HepG2 (cell line): Measurements from ENCODE around the gene COL9A3. TPM values are rescaled to one million over a fixed set of nuclear protein-coding genes. Genes with fewer than 3 reads are reported as not detected.

Experiments used
- ATM ChIP-seq: fragments of 450-650 bp; IDR thresholded peaks from 2 replicates; pipeline ENCODE4 v1.7.1; 2017; ENCODE audit warnings: mild to moderate bottlenecking, borderline replicate concordance
- EED ChIP-seq: sonication (generic); formaldehyde crosslinking; IDR thresholded peaks from 2 replicates; pipeline ENCODE4 v1.5.0; 2020; ENCODE audit warnings: mild to moderate bottlenecking, missing genetic modification reagents
- ELF3 ChIP-seq: IDR thresholded peaks from 2 replicates; pipeline ENCODE4 v1.6.1; 2016; ENCODE audit warnings: missing genetic modification reagents, missing compliant biosample characterization
- ETV6 ChIP-seq: sonication (generic); formaldehyde crosslinking; conservative IDR thresholded peaks from 2 replicates; pipeline ENCODE4 v1.4.0; 2020; ENCODE audit warnings: missing genetic modification reagents
- FOXC1 ChIP-seq: sonication (generic); formaldehyde crosslinking; IDR thresholded peaks from 2 replicates; pipeline ENCODE4 v1.8.0; 2022; ENCODE audit warnings: mild to moderate bottlenecking, missing genetic modification reagents, borderline replicate concordance
- HMG20B ChIP-seq: conservative IDR thresholded peaks from 2 replicates; pipeline ENCODE4 v1.6.1; 2016; ENCODE audit warnings: missing genetic modification reagents, missing compliant biosample characterization
- IKZF5 ChIP-seq: IDR thresholded peaks from 2 replicates; pipeline ENCODE4 v1.6.1; 2018; ENCODE audit warnings: missing genetic modification reagents, mild to moderate bottlenecking, missing compliant biosample characterization
- RAD51 ChIP-seq: fragments of 450-650 bp; IDR thresholded peaks from 2 replicates; pipeline ENCODE4 v1.6.1; 2016; ENCODE audit warnings: borderline replicate concordance
- RARA ChIP-seq: IDR thresholded peaks from 2 replicates; pipeline ENCODE4 v1.6.1; 2016; ENCODE audit warnings: missing genetic modification reagents, missing compliant biosample characterization
- REPIN1 ChIP-seq: sonication (generic); formaldehyde crosslinking; IDR thresholded peaks from 2 replicates; pipeline ENCODE4 v1.8.0; 2022; ENCODE audit warnings: missing genetic modification reagents, low read depth, mild to moderate bottlenecking, borderline replicate concordance
- SCMH1 ChIP-seq: sonication (generic); formaldehyde crosslinking; IDR thresholded peaks from 2 replicates; pipeline ENCODE4 v1.9.0; 2021; ENCODE audit warnings: missing genetic modification reagents, mild to moderate bottlenecking, borderline replicate concordance
- SP4 ChIP-seq: sonication (generic); formaldehyde crosslinking; IDR thresholded peaks from 2 replicates; pipeline ENCODE4 v1.8.1; 2023; ENCODE audit warnings: mild to moderate bottlenecking, missing genetic modification reagents
- ZFP1 ChIP-seq: IDR thresholded peaks from 2 replicates; pipeline ENCODE4 v1.6.1; 2016
- ZFYVE20 ChIP-seq: sonication (generic); formaldehyde crosslinking; IDR thresholded peaks from 2 replicates; pipeline ENCODE4 v1.8.0; 2023; ENCODE audit warnings: low read depth, mild to moderate bottlenecking, moderate library complexity, missing genetic modification reagents, borderline replicate concordance
- ZNF251 ChIP-seq: sonication (generic); formaldehyde crosslinking; IDR thresholded peaks from 2 replicates; pipeline ENCODE4 v1.9.0; 2021; ENCODE audit warnings: mild to moderate bottlenecking, missing genetic modification reagents
- ZNF510 ChIP-seq: sonication (generic); formaldehyde crosslinking; IDR thresholded peaks from 2 replicates; pipeline ENCODE4 v1.4.0; 2020; ENCODE audit warnings: low read depth, mild to moderate bottlenecking, missing genetic modification reagents
- ZNF749 ChIP-seq: sonication (generic); formaldehyde crosslinking; IDR thresholded peaks from 2 replicates; pipeline ENCODE4 v1.8.0; 2022; ENCODE audit warnings: mild to moderate bottlenecking, missing genetic modification reagents, moderate library complexity, borderline replicate concordance
- ZNF766 ChIP-seq: sonication (generic); formaldehyde crosslinking; IDR thresholded peaks from 2 replicates; pipeline ENCODE4 v1.5.0; 2020; ENCODE audit warnings: missing genetic modification reagents, borderline replicate concordance
- ZSCAN12 ChIP-seq: sonication (generic); formaldehyde crosslinking; IDR thresholded peaks from 2 replicates; pipeline ENCODE4 v1.9.0; 2021; ENCODE audit warnings: mild to moderate bottlenecking, missing genetic modification reagents
- ZSCAN25 ChIP-seq: sonication (generic); formaldehyde crosslinking; IDR thresholded peaks from 2 replicates; pipeline ENCODE4 v1.8.0; 2022; ENCODE audit warnings: mild to moderate bottlenecking, missing genetic modification reagents
- polyA plus RNA-seq, 8 experiments: library from polyadenylated mRNA; depleted of rRNA in 3 of 8; stranded (reverse) in 7 of 8; unstranded in 1 of 8; fragments of >200 nt; fragmentation: Illumina TruSeq in 4 of 8; extraction: Trizol in 4 of 8; gene quantifications; 2 replicates each; pipeline versions ENCODE4 v1.2.1 to v1.2.3, GENCODE V29; 2011 to 2016; ENCODE audit warnings: low read depth in 4 of 8, missing spikeins in 1 of 8, mixed read lengths in 1 of 8; ENCODE audit not compliant: insufficient read depth in 1 of 8
- total RNA-seq, 5 experiments: library from RNA; depleted of rRNA; stranded (reverse); fragments of >200 nt; fragmentation: Illumina TruSeq; extraction: Trizol; gene quantifications; 2 replicates each; pipeline ENCODE4 v1.2.3, GENCODE V29; 2016; ENCODE audit warnings: low read depth in 1 of 5
- TF ChIP-seq, protein P1 (sequence below): IDR thresholded peaks from 2 replicates; pipeline ENCODE4 v1.4.0; 2020; ENCODE audit warnings: mild to moderate bottlenecking, missing genetic modification reagents
- TF ChIP-seq, protein P2 (sequence below), 2 experiments: IDR thresholded peaks; 2 replicates each; pipeline ENCODE4 v1.6.1; 2011 to 2012; ENCODE audit warnings: low read length in 2 of 2, borderline replicate concordance in 1 of 2, low read depth in 1 of 2, mild to moderate bottlenecking in 1 of 2, moderate library complexity in 1 of 2

COL9A3 gene
- total and polyA plus RNA-seq, 2 of the 13 experiments (the other 11 are each of a cell fraction or from before 2014, with no cell fraction given): 155 to 204 TPM

GRCh38 chr20:62795023-62795761 is 21.7 kb upstream of the COL9A3 start (continued):
- TF ChIP-seq ZNF749 (CRISPR knock-in tag): no peak
- no peak for TF ChIP-seq ZSCAN25 (CRISPR knock-in tag)
- TF ChIP-seq FOXC1 (CRISPR knock-in tag): no peak
- no peak for TF ChIP-seq SCMH1 (CRISPR knock-in tag)
- TF ChIP-seq, protein P1, sequence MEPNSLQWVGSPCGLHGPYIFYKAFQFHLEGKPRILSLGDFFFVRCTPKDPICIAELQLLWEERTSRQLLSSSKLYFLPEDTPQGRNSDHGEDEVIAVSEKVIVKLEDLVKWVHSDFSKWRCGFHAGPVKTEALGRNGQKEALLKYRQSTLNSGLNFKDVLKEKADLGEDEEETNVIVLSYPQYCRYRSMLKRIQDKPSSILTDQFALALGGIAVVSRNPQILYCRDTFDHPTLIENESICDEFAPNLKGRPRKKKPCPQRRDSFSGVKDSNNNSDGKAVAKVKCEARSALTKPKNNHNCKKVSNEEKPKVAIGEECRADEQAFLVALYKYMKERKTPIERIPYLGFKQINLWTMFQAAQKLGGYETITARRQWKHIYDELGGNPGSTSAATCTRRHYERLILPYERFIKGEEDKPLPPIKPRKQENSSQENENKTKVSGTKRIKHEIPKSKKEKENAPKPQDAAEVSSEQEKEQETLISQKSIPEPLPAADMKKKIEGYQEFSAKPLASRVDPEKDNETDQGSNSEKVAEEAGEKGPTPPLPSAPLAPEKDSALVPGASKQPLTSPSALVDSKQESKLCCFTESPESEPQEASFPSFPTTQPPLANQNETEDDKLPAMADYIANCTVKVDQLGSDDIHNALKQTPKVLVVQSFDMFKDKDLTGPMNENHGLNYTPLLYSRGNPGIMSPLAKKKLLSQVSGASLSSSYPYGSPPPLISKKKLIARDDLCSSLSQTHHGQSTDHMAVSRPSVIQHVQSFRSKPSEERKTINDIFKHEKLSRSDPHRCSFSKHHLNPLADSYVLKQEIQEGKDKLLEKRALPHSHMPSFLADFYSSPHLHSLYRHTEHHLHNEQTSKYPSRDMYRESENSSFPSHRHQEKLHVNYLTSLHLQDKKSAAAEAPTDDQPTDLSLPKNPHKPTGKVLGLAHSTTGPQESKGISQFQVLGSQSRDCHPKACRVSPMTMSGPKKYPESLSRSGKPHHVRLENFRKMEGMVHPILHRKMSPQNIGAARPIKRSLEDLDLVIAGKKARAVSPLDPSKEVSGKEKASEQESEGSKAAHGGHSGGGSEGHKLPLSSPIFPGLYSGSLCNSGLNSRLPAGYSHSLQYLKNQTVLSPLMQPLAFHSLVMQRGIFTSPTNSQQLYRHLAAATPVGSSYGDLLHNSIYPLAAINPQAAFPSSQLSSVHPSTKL (CRISPR knock-in tag): peak; percentile 38; the same call in 1 of the 2 replicates
- peak; percentile 4; the same call in 1 of the 2 replicates for TF ChIP-seq RARA (CRISPR knock-in tag)
- no peak for TF ChIP-seq RAD51
- peak; percentile 86 for TF ChIP-seq EED
- TF ChIP-seq HMG20B (CRISPR knock-in tag): no peak
- 0 out of 2 replicates have a peak, but pooled peaks have one; percentile 61 for TF ChIP-seq ZNF766 (CRISPR knock-in tag)
- TF ChIP-seq ZFP1 (CRISPR knock-in tag): no peak
- TF ChIP-seq ZNF251: no peak
- TF ChIP-seq, protein P2, sequence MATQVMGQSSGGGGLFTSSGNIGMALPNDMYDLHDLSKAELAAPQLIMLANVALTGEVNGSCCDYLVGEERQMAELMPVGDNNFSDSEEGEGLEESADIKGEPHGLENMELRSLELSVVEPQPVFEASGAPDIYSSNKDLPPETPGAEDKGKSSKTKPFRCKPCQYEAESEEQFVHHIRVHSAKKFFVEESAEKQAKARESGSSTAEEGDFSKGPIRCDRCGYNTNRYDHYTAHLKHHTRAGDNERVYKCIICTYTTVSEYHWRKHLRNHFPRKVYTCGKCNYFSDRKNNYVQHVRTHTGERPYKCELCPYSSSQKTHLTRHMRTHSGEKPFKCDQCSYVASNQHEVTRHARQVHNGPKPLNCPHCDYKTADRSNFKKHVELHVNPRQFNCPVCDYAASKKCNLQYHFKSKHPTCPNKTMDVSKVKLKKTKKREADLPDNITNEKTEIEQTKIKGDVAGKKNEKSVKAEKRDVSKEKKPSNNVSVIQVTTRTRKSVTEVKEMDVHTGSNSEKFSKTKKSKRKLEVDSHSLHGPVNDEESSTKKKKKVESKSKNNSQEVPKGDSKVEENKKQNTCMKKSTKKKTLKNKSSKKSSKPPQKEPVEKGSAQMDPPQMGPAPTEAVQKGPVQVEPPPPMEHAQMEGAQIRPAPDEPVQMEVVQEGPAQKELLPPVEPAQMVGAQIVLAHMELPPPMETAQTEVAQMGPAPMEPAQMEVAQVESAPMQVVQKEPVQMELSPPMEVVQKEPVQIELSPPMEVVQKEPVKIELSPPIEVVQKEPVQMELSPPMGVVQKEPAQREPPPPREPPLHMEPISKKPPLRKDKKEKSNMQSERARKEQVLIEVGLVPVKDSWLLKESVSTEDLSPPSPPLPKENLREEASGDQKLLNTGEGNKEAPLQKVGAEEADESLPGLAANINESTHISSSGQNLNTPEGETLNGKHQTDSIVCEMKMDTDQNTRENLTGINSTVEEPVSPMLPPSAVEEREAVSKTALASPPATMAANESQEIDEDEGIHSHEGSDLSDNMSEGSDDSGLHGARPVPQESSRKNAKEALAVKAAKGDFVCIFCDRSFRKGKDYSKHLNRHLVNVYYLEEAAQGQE (IDR thresholded peaks at IDR 0.05; ENCODE audit: borderline replicate concordance in 1 of 2, low read depth in 1 of 2, low read length in 2 of 2): 0 out of 4 replicates have a peak, but pooled peaks of 1 of the 2 experiments have one; percentile 35
- no peak for TF ChIP-seq ATM
- no peak for TF ChIP-seq IKZF5 (CRISPR knock-in tag)
- peak; percentile 90; the same call in 1 of the 2 replicates for TF ChIP-seq ZFYVE20 (CRISPR knock-in tag)
- TF ChIP-seq ZNF510 (CRISPR knock-in tag): peak; percentile 91; the same call in 1 of the 2 replicates
- peak; percentile 59; the same call in 1 of the 2 replicates for TF ChIP-seq SP4 (CRISPR knock-in tag)
- peak; percentile 62; the same call in 1 of the 2 replicates for TF ChIP-seq ETV6 (CRISPR knock-in tag)
- TF ChIP-seq REPIN1 (CRISPR knock-in tag): peak; percentile 95
- peak; percentile 95; the same call in 1 of the 2 replicates for TF ChIP-seq ZSCAN12 (CRISPR knock-in tag)
- TF ChIP-seq ELF3 (CRISPR knock-in tag): no peak; the same call in 1 of the 2 replicates
